ENCODE results near the gene KDF1.

- no peak for TF ChIP-seq CTCF (IDR thresholded peaks at IDR 0.05)
- peak; percentile 92 for TF ChIP-seq POLR2A (IDR thresholded peaks at IDR 0.05)
Observed at GRCh38 chr1:26921540-26922430, 38.5 kb downstream of the KDF1 start, which contains the start of gene NUDC.

Data from right lobe of liver (tissue), 4 donors.